NCI-H748 (cell line): ENCODE results near the gene CACNA2D4.

ENCODE experiments used
- DNase-seq: peaks from one replicate; lab custom pipeline; 2025; ENCODE audit not compliant: unreplicated experiment; lab: John Stamatoyannopoulos, UW

The CACNA2D4 gene

DNA sequence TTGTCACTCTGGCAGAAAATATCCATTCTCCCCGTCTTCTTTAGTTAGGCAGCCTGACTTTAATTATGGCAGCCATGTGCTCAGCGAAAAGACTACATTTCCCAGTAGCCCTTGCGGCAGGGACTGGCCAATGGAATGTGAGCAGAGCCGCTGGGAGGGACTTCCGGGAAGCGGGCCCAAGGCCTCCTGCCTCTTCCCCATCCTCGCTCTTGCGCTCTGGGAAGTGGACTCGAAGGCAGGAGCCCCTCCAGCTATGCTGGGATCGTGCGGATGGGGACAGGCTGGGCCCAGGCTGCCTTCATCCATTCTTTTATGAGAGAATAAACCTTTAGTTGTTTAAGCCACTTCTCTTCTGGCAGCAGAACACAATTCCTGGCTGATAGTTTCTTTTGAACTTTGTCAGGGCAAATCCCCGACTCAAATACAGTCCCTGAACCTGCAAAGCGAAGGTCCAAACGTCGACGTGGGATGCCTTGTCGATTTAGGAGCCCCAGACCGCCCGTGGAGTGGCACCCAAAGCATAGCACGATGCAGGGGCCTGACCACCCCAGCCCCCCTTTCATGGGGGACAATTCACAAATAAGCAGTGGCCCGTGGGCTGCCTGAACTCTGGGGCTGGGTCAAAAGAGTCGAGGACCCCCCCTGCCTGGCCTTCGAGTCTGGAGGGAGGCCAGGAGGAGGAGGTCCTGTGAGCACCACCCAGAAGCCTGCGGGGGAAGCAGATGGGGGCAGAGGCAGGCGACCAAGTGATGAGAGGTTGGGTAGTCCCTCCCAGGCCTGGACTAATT lies 113.7 kb downstream of the CACNA2D4 start:
- DNase-seq, result peak; percentile 81

DNA sequence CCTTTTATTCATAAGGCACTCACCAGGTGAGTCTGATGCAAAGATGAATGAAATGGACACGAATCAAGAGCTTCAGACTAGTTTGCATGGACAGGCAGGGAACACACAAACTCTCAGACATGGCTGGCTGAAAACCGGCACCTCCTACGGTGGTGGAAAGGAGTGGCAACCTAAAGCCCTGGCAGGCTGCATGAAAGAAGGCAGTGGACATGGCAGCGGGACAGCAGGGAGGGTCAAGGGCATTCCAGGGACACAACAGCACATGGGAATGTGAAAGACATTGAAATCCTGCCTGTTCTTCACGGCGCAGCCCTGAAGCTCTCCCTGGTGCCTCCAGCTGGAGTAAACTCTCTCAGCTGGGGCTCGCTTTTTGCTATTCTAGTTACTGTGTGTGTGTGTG lies 114.7 kb downstream of the CACNA2D4 start:
- DNase-seq, result no peak

DNA sequence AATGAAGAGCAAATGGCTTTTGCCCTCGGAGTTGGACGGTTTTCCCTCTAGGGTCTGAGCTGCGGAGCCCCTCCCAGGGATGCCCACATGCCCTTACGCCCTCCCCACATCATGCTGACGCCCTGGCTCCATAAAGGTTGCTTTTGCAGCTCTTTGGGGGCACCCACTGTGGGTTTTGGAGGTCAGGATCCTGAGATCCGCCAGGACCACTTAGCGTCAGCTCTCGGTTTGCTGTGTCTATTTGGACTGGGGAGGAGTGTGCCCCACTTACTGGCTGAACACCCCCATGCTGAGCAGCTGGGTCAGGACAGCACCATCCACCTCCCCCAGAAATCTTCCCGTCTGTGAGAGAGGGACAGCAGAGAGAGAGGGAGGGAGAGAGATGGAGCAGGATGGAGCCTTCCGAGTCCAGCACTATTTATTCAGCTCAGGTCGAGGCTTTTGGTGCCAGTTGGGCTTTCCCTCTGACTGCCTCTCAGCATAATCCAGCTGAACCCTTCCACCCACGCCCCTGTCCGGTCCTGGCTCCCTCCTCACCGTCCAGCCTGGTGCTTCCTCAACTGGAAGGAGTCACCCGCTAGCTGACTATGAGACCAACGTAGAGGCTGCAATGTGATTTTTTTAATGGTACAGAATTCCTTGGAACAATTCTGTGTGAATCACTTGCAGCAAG lies 117.0 kb downstream of the CACNA2D4 start:
- no peak for DNase-seq

DNA sequence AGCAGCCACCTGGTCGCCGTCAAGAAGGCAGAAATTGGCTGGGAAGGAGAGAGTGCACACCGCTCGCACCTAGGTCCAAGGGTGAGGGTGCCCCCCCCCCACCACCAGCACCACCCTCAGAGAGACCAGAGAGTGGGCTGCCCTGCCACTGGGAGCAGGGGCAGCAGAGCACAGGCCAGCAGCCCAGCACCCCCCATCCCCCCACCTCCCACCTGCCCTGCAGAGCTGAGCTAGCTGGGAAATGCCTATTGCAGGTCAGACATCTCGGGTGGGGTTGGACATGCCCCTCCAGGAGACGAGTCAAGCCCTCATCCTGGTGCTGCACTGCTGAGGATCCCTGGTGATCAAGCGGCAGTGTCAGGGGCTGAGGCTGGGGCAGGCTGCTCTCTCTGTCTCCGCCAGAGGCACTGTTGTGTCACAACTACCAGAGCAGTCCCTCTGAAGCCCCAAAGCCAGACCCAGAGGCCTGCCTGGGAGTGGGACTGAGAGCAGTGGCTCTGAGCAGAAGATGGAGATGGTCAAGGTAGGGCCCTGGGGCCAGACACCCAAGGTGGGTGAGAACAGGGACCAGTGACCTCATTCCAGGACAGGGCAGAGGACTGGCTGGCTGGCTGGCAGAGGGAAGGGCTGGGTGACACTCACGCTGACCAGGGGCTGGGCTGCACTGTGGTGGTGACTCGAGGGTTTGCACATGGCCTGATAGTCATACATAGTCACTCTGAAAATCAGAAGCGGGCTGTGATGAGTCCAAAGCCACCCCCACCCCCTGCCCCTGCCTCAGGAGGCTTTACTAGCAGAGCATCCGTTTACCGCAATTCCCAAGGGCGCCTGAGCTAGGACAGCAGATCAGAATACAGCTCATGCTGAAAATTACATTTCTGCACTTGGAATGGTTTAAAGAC lies 117.8 kb downstream of the CACNA2D4 start:
- DNase-seq, result peak; percentile 30

DNA sequence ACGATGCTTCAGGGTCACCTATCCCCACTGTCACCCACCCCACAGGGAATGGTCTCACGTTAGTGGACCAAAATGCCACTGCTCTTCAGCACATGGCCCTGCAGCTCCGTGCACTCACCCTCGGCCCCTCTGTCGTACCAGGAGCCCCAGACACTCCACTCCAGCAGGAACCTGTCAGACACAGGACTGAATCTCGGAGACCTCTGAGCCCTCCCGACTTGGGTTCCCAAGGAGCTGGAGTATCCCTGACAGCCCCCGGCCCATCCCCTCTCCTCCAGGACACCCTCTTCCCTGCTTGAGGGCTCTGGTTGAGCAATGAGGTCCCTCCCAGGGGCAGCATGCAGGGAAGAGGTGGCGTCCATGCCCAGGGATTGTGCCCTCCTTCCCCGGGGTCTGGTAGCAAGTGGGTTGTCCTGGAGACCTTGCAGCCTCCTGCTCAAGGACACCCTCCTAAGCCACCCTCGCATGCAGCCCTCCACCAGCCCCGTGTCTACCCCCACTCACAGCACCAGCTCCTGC lies 118.5 kb downstream of the CACNA2D4 start:
- DNase-seq, result no peak

DNA sequence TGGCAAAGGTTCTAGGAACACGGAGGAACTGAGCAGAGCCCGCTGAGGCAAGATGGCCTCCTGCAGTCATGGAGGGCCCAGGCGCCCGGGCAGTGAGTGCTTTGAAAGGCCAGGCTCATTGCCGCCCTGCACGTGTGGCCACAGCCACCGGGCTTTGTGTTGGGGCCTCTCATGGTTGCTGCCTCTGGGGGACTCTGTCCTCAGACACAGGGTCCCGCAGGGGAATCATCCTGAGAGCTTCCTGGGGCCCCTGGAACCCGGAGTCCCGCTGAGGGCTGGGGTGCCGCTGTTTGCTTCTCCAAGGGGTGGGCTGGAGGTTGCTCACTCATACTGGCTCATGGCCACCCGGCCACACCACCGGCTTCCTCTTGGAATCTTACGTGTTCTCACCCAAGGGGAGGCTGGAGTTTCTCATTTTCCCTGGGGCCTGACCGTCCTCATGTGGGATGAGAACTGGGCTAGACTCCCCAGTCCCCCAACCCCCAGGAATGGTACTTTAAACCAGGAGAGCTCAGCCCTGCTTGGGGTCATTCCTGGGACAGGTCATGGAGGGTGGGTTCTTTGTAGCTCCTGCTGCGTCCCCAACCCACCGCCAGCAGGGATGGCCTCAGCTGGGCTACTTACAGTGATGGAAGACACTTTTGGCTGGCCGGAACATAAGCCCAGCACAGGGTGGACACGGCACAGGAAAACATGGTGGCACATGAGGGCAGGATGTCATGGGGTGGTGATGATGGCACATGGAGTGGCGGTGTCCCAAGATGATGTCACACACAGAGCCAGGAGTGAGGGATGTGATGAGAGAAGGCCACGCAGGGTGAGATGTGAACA lies 119.2 kb downstream of the CACNA2D4 start:
- no peak for DNase-seq

DNA sequence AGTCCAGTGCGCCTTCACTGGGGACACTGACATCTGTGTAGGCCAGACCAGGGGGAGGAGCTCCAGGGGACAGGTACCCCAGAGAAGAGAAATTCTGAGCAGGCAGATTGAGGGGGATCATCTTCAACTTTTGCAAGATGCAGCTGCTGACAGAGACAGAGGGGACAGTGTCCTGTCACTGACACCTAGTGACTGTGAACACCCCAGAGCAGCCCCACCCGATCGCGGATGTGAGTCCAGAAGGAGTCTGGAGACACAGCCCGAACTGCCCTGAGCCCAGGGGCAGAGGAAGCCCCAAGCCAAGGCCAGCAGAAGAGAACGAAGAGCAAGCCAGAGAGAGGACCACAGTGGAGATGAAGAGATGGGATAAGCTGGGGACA lies 119.8 kb downstream of the CACNA2D4 start:
- no peak for DNase-seq

DNA sequence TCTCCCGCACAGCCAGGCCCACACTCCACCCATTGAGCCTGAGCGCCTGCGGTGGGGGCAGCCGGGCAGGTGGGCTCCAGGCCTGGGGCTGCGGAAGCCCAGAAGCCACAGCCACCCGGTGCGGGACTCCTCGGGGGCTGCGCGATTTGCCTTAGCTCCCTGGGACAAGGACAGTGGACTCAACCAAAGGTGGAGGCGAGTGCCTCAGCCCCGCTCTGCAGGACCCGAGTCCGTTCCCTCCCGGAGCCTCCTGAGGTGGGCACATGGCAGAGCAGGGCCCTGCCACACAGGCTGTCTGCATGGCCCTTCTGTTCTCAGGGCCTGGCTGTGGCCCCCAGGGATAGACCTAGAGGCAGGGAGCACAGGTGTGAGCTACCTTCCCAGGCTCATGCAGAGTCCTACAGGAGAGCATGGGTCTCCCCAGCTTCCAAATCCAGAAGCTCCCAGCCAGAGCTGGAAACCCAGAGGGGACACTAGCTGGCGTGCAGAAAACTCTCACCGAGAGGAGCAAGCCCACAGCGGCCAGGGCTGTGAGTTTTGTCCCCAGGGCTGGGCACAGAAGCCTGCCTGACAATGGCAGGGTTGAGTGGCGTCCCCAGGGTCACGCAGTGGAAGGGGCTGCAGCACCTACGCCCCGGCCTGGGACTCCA lies 120.3 kb downstream of the CACNA2D4 start:
- no peak for DNase-seq

DNA sequence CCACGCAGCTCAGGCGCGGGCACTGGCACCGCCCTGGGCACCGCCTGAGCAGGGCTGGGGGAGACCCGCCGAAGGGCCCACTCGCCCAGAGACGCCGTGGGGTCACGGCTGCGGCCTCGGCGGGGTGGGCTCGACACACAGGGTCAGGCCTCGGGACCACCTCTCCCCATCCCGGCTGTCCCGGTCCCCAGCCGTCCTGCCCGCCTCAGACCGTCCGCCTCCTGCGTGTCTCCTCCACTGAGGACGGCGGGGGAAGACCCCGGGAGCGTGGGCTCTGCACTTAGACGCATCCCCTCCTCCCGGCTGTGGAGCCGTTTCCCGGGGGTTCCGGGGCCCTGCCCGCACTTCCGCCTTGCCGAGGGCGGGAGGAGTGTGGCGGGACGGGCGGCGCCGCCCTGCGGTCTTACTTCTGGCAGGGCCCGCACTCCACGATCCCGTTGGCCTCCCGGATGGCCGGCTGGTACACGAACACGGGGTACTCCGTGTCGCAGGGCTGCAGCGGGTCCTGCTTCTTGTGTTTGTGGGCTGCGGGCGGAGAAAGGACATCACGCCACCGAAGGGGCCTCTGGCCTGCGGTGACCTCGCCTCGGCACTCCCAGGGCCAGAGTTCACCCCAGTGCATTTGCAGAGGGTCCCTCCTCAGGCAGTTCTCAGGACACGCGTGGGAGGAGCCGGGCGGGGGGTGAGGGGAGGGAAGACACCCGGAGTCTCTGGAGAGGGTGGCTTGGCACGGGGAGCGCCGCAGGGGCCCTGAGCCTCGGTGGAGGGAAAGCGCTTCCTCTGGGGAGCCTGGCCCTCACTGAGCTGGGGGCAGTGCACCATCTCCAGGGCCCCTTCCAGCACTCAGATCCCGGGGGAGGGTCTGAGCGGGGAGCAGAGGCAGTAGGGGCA lies 121.2 kb downstream of the CACNA2D4 start:
- DNase-seq, result no peak

DNA sequence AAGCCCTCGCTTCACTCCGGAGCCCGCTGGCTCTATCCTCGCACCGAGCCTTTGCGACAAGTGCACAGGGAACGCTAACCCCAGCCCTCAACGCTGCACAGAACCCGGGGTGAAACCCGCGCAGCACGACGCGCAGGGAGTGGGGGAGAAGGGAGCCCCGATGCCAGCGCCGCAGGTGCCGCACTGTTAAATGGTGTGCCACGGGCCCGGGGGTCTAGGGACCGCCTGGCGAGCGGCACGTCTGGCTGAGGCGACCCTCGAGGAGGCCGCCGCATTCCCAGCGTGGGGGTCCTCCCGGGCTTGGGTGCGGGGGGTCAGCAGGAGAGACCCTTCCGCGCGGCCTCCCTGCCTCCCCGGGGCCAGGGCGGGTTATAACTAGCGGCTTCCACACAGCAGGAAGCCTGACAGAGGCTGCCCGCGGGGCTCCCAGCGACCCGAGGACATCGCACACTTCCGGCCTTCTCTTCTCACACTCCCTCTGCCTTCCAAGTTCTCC lies 121.9 kb downstream of the CACNA2D4 start:
- DNase-seq, result no peak

DNA sequence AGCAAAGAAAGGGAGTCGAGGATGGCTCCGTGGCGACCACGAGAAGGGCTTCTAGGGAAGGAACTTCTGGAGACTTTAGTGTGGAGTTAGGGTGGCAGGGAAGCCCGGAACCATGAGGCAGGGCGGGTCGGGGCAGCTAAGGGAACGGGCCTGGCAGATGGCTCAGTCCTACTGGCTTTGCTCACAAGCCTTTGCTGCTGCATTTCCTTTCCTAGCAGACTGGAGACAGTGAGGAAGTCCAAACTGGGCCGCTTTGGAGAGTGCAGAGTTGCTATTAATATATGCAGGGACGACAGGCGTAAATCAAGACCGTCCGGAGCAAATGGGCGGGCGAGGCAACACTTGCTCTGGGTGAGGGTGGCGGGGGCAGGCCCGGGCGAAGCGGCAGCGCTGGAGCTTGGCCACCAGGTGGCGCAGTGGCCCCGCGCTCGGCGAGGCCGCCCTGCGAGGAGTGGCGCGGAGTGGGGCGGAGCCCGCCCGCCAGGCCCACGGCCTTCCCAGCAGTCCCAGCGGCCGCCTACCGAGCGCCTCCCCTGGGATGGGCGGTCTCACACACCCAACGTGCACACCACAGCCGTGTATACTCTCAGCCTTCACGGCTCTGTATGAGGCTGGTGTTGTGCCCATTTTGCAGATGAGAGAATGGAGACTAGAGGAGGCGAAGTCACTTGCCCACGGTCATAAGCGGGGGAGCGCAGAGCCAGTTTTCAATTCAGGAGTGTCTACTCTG lies 122.5 kb downstream of the CACNA2D4 start:
- peak; percentile 81 for DNase-seq

DNA sequence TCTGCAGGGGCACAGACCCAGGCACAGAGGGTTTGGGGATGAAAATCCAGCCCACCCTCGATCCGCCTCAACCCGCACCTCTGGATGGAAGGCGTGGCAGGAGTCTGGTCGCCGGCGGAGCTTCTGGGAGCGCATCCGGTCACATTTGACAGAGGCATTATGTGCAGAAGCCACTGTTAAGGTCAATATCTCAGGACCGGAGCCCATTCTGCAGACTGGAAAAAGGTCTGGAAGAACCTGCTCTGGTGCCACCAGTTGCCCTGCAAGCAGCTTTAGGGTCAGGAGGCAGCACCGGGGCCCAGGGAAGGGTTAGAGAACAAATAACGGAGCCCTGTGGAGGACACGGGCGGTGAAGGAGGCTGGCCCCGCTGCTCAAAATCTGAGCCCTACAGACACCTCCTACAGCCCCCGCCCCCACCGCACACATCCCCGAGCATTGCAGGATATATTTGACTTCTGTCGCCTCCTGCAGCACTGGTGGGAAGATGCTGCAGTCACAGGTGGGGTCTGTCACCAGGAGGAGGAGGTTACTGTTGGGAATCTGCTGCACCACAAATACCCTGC lies 123.1 kb downstream of the CACNA2D4 start:
- peak; percentile 4 for DNase-seq

DNA sequence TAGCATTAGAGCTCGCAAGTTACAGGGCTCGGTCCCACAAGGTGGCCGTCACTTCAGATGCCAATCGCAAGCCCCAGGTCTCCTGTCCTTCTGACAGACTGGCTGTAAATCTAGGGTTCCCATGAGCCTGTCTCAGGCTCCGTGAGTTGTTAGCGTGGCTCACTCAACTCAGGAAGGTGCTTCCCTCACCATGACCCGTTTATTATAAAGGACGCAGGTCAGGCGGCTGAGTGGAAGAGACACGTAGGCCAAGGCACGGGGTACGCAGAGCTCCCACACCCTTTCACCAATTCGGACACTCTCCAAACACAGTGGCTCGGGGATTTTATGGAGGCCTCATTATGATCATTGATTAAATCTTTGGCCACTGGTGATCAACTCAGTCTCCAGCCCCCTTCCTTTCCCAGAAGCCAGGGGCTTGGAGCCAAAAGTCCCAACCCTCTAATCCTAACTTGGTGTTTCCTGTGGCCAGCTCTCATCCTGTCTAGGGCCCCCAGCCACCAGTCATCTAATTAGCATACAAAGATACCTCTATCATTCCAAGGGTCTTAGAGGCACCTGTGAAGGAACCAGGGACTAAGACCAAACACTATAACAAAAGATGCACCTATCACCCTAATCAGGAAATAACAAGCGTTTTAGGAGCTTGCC lies 123.9 kb downstream of the CACNA2D4 start:
- DNase-seq, result no peak

DNA sequence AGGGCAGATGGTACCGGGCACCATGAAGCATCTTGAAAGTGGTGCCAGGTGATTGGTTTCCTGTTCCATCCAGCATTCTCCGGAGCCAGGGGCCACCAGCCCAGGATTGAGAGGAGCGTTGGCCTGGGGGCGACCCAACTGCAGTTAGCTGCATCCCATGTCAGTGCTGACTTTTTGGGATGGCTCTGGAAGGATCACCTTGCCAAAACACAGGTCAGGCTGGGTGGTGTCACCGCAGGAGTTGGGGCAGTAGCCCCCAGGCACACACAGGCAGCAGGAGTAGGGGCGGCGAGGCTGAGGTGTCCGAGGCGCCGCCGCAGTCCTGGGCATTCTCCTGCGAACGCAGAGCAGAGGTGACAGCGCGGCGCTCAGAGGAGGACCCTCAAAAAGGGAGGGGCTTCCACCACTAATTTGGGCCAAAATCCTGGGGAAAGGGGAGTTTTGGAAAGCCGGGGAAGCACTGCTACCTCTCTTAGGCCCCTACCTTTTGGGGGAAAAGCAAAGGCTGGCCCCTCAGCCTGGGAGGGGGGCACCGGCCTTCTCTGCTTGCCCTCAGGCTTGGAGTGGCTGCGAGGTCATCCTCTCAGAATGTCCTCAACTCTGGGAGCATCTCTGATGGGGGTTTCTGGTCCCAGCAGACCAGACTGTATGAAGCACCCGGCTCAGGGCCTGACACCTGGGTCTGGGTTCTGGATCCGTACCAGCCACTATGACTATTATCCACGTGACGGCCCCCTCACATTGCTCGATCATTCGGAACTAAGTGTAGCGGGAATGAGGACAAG lies 124.8 kb downstream of the CACNA2D4 start:
- no peak for DNase-seq

DNA sequence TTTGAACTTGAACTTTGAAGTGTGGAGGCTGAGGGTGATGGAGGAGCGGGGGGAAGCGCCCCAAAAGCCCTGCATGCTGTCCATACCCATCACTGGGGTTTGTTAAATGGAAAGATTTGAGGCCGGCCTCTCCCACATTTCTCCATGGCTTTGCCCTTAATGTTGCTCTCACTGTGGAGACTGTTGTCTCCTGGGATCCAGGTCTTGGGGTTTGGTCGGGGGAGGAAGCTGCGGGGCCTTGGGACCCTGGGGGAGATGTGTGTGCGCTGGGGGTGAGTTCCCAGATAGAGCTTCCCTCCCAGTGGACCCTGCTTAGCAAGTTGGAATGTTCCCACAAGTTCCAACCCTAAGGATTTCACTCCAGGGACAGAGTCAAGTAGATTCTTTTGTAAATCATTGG lies 126.0 kb downstream of the CACNA2D4 start:
- no peak for DNase-seq

DNA sequence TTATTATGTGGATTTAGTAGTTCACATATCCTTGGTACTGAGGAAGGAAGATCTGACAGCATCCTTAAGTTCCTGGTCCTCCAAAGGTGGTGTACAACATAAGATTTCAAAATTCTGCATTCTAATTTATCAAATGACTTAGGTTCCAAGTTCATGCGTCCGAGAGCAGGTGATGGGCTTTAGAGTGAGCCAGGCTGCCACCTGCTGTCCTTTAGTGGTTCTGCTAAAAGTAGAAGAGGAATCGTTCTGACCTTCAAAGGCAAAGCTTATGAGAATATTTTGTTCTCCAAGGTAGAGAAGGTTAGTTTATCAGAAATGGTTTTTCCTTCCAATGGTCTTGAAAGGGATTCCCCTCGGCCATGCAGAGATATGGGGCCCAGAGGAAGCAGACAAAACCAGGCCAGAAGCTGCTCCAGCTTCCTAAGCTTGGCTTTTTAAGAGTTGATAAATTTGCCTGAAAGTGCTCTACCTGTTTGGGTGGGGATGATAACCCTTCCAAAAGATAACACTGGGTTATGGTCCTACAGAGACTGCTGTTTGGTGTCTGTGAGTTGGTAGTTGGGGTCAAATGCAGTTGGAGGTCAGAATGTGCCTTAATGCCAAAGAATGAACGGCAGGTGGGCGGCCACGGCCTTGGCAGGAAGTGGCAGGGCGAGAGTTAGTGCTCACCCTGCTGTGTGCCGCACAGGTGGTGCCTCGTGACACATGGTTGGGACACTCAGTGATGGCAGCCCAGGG lies 127.2 kb downstream of the CACNA2D4 start:
- peak; percentile 55 for DNase-seq
